HCT116 (cell line): ENCODE data around the gene BSPRY. TPM values are rescaled to one million over a fixed set of nuclear protein-coding genes. Genes with fewer than 3 reads are reported as not detected.

Source experiments
- ATAC-seq: fragments of 200-7000 bp; cut with Tn5 transposase; 2 replicates; pipeline ENCODE4 v1.9.1; 2020; ENCODE audit warnings: mild to moderate bottlenecking, moderate library complexity
- BruUV-seq: library from RNA; stranded (reverse); fragments of 400-500 nt; replicated peaks from 2 replicates; lab custom pipeline; 2021; lab: Mats Ljungman, UMichigan
- CTCF ChIA-PET: fragments of 300-600 bp; sonication (Branson Sonifier 250); formaldehyde crosslinking; loops from one replicate; lab custom pipeline; 2021; ENCODE audit warnings: antibody characterized with exemption; lab: Charles Lee
- POLR2A ChIA-PET: fragments of 300-600, 350-600 bp; sonication (Branson Sonifier 250); formaldehyde crosslinking; loops from one replicate; lab custom pipeline; 2021; ENCODE audit warnings: antibody characterized with exemption; lab: Charles Lee
- RAD21 ChIA-PET, 2 experiments: fragments of 300-600 bp; sonication (Branson Sonifier 250); formaldehyde crosslinking; loops; one replicate each; lab custom pipeline; 2023; ENCODE audit warnings: low total read pairs in 2 of 2; ENCODE audit not compliant: uncharacterized antibody in 2 of 2, unreplicated experiment in 2 of 2, low non-redundant PET in 1 of 2; lab: Charles Lee
- DNase-seq: peaks from one replicate; pipeline ENCODE4 v3.0.0-alpha.2; 2010; ENCODE audit warnings: low read depth, low spot score
- H2AFZ ChIP-seq: fragments of 200-600 bp; shearing (Covaris generic), sonication (generic); 2 replicates; pipeline ENCODE4 v1.6.1; 2017; ENCODE audit warnings: low read depth, mixed run types, mixed read lengths, antibody characterized with exemption, low read length; ENCODE audit not compliant: poor library complexity, severe bottlenecking
- H3K27ac ChIP-seq: 2 replicates; pipeline ENCODE4 v1.5.1; 2012; ENCODE audit warnings: low read depth, low read length
- H3K27me3 ChIP-seq: fragments of 200-600 bp; sonication (generic); 2 replicates; pipeline ENCODE4 v1.6.1; 2016; ENCODE audit warnings: mixed run types, low read length, mixed read lengths; ENCODE audit not compliant: insufficient read depth
- H3K36me3 ChIP-seq, 2 experiments: fragments of 200-500 bp in 1 of 2; fragments of 200-600 bp in 1 of 2; sonication (Bioruptor generic) in 1 of 2; sonication (generic) in 1 of 2; 2 replicates each; pipeline versions ENCODE4 v1.5.1 to v1.6.1; 2014 to 2016; ENCODE audit warnings: low read length in 2 of 2, inconsistent platforms in 1 of 2, mixed read lengths in 1 of 2, mixed run types in 1 of 2; ENCODE audit not compliant: insufficient read depth in 2 of 2, control insufficient read depth in 1 of 2
- H3K4me1 ChIP-seq, 2 experiments: fragments of 200-600 bp in 1 of 2; sonication (generic) in 1 of 2; 2 replicates each; pipeline versions ENCODE4 v1.5.1 to v1.6.1; 2012 to 2017; ENCODE audit warnings: low read length in 2 of 2, inconsistent platforms in 1 of 2, mild to moderate bottlenecking in 1 of 2, mixed read lengths in 1 of 2, mixed run types in 1 of 2, moderate library complexity in 1 of 2; ENCODE audit not compliant: insufficient read depth in 2 of 2, control insufficient read depth in 1 of 2
- H3K4me2 ChIP-seq: fragments of 200-600 bp; sonication (generic); 2 replicates; pipeline ENCODE4 v1.6.1; 2017; ENCODE audit warnings: mixed run types, low read length, mixed read lengths
- H3K4me3 ChIP-seq, 2 experiments: fragments of 200-600 bp in 1 of 2; sonication (generic) in 1 of 2; replicated peaks in 1 of 2; 2 replicates each; pipeline ENCODE4 v1.5.1; 2011 to 2016; ENCODE audit warnings: low read length in 2 of 2, control low read depth in 1 of 2, low read depth in 1 of 2, mild to moderate bottlenecking in 1 of 2, mixed read lengths in 1 of 2, mixed run types in 1 of 2
- H3K79me2 ChIP-seq: fragments of 200-600 bp; sonication (generic); 2 replicates; pipeline ENCODE4 v1.6.1; 2017; ENCODE audit warnings: mild to moderate bottlenecking, mixed run types, low read length, moderate library complexity, mixed read lengths; ENCODE audit not compliant: insufficient read depth
- H3K9ac ChIP-seq: fragments of 200-600 bp; sonication (generic); 2 replicates; pipeline ENCODE4 v1.6.1; 2016; ENCODE audit warnings: low read length, mixed read lengths
- H3K9me2 ChIP-seq: fragments of 200-600 bp; sonication (generic), shearing (Covaris generic); 2 replicates; pipeline ENCODE4 v1.6.1; 2017; ENCODE audit warnings: mixed run types, mild to moderate bottlenecking, moderate library complexity; ENCODE audit not compliant: insufficient read depth
- H3K9me3 ChIP-seq, 2 experiments: fragments of 200-500 bp in 1 of 2; fragments of 200-600 bp in 1 of 2; sonication (Bioruptor generic) in 1 of 2; sonication (generic) in 1 of 2; 2 replicates each; pipeline ENCODE4 v1.6.1; 2014 to 2017; ENCODE audit warnings: low read length in 2 of 2, mixed read lengths in 2 of 2, inconsistent platforms in 1 of 2, low read depth in 1 of 2, mild to moderate bottlenecking in 1 of 2, mixed run types in 1 of 2, moderate library complexity in 1 of 2; ENCODE audit not compliant: control insufficient read depth in 1 of 2, insufficient read depth in 1 of 2
- H4K20me1 ChIP-seq: fragments of 200-600 bp; sonication (generic), shearing (Covaris generic); 2 replicates; pipeline ENCODE4 v1.6.1; 2017; ENCODE audit warnings: mixed run types, mild to moderate bottlenecking, moderate library complexity; ENCODE audit not compliant: insufficient read depth
- ATF3 ChIP-seq: IDR thresholded peaks from 2 replicates; pipeline ENCODE4 v1.6.1; 2012
- CEBPB ChIP-seq: IDR thresholded peaks from 2 replicates; pipeline ENCODE4 v1.6.1; 2012; ENCODE audit warnings: low read depth
- CTCF ChIP-seq, 3 experiments: fragments of 200-600 bp in 1 of 3; sonication (generic) in 1 of 3; IDR thresholded peaks in 2 of 3; conservative IDR thresholded peaks in 1 of 3; 2 replicates each; pipeline ENCODE4 v1.5.1; 2012 to 2017; ENCODE audit warnings: low read depth in 2 of 3, low read length in 2 of 3, antibody characterized with exemption in 1 of 3, borderline replicate concordance in 1 of 3, control low read depth in 1 of 3, mild to moderate bottlenecking in 1 of 3, mixed read lengths in 1 of 3, mixed run types in 1 of 3, moderate library complexity in 1 of 3; ENCODE audit not compliant: insufficient read depth in 1 of 3
- ELF1 ChIP-seq: IDR thresholded peaks from 2 replicates; pipeline ENCODE4 v1.6.1; 2012; ENCODE audit warnings: low read depth, borderline replicate concordance
- EZH2 ChIP-seq: fragments of 200-600 bp; sonication (generic); IDR thresholded peaks from 2 replicates; pipeline ENCODE4 v1.6.1; 2017; ENCODE audit warnings: antibody characterized with exemption, mixed run types
- EZH2phosphoT487 ChIP-seq: fragments of 200-600 bp; IDR thresholded peaks from 2 replicates; pipeline ENCODE4 v1.6.1; 2018; ENCODE audit warnings: antibody characterized with exemption, borderline replicate concordance
- JUND ChIP-seq: IDR thresholded peaks from 2 replicates; pipeline ENCODE4 v1.6.1; 2012
- MAX ChIP-seq: IDR thresholded peaks from 2 replicates; pipeline ENCODE4 v1.6.1; 2012
- POLR2A ChIP-seq: IDR thresholded peaks from 2 replicates; pipeline ENCODE4 v1.7.0; 2011; ENCODE audit warnings: borderline replicate concordance; ENCODE audit not compliant: insufficient read depth, insufficient read length; ENCODE audit errors: extremely low read depth
- POLR2AphosphoS5 ChIP-seq: IDR thresholded peaks from 2 replicates; pipeline ENCODE4 v1.6.1; 2011; ENCODE audit warnings: mild to moderate bottlenecking, low read depth, low read length, moderate library complexity
- REST ChIP-seq: IDR thresholded peaks from 2 replicates; pipeline ENCODE4 v1.6.1; 2012; ENCODE audit warnings: low read depth
- SP1 ChIP-seq: IDR thresholded peaks from 2 replicates; pipeline ENCODE4 v1.6.1; 2012; ENCODE audit warnings: low read depth
- SRF ChIP-seq: IDR thresholded peaks from 2 replicates; pipeline ENCODE4 v1.6.1; 2012; ENCODE audit warnings: low read depth
- TCF7L2 ChIP-seq: IDR thresholded peaks from 2 replicates; pipeline ENCODE4 v1.7.0; 2011; ENCODE audit warnings: borderline replicate concordance, inconsistent platforms; ENCODE audit not compliant: insufficient read depth, insufficient read length; ENCODE audit errors: extremely low read depth
- YY1 ChIP-seq: IDR thresholded peaks from 2 replicates; pipeline ENCODE4 v1.6.1; 2011; ENCODE audit warnings: low read length, low read depth, moderate library complexity, mild to moderate bottlenecking; ENCODE audit not compliant: insufficient replicate concordance; ENCODE audit errors: extremely low read depth
- ZBTB33 ChIP-seq: IDR thresholded peaks from 2 replicates; pipeline ENCODE4 v1.6.1; 2011; ENCODE audit warnings: mild to moderate bottlenecking, low read length, moderate library complexity; ENCODE audit not compliant: insufficient replicate concordance; ENCODE audit errors: extremely low read depth
- ZFX ChIP-seq: fragments of 450-650 bp; IDR thresholded peaks from 2 replicates; pipeline ENCODE4 v1.6.1; 2017
- ZNF274 ChIP-seq: fragments of 200-500 bp; sonication (Bioruptor generic); IDR thresholded peaks from 2 replicates; pipeline ENCODE4 v1.6.1; 2014; ENCODE audit warnings: mild to moderate bottlenecking, low read depth, low read length, inconsistent platforms
- intact Hi-C: fragments of 100-400 bp; cut with micrococcal nuclease; formaldehyde crosslinking; loops from 2 replicates; pipeline ENCODE4 v1.10.0; 2022
- total RNA-seq: library from RNA; stranded (reverse); gene quantifications from one replicate; pipeline ENCODE4 v1.2.1, GENCODE V29; 2021; ENCODE audit not compliant: unreplicated experiment

BSPRY gene
- total RNA-seq, 1 experiment from 2014 or later = 22.7 TPM

GRCh38 chr9:113345671-113346070 lies 3.7 kb upstream of the BSPRY start:
- Histone ChIP-seq H4K20me1 (no peaks in the 10 kb centered on the region), H3K79me2 (peaks cover 8% of the 10 kb centered on the region; the same call in 1 of the 2 replicates), H3K27me3 (no peaks in the 10 kb centered on the region), H2AFZ (no peak overlapping the region), H3K9me2 (no peaks in the 10 kb centered on the region), H3K9ac (no peak overlapping the region), H3K9me3 (no peaks in the 10 kb centered on the region), H3K4me3 (no peak overlapping the region), H3K4me1 (peaks cover 14 to 30% of the 10 kb centered on the region in 2 experiments), H3K36me3 (no peaks in the 10 kb centered on the region), H3K4me2 (no peak overlapping the region), H3K27ac (no peak overlapping the region)
- ChIA-PET RAD21 (no interaction called here), CTCF (no interaction called here), POLR2A (interaction anchor here (1.1 kb wide), 1 partner anchor 31 kb away, joined by 4 read pairs; the partner anchor contains the start of gene HDHD3)
- no TSS peak for BruUV-seq
- TF ChIP-seq ZFX = no peak
- TF ChIP-seq ZNF274 = no peak
- TF ChIP-seq TCF7L2 = no peak
- TF ChIP-seq MAX = no peak
- TF ChIP-seq EZH2 = no peak
- no peak for TF ChIP-seq ELF1
- no peak for TF ChIP-seq EZH2phosphoT487
- TF ChIP-seq YY1 = no peak
- no peak for TF ChIP-seq JUND
- no peak for TF ChIP-seq ZBTB33
- no peak for TF ChIP-seq CTCF (IDR thresholded peaks at IDR 0.05 in 2 of 3, conservative IDR thresholded peaks at IDR 0.05 in 1 of 3; ENCODE audit: borderline replicate concordance in 1 of 3, insufficient read depth in 1 of 3, low read depth in 2 of 3, low read length in 2 of 3)
- TF ChIP-seq ATF3 = no peak
- TF ChIP-seq SRF = no peak
- no peak for TF ChIP-seq SP1
- TF ChIP-seq POLR2A = no peak
- no peak for TF ChIP-seq CEBPB
- TF ChIP-seq REST = no peak
- no peak for TF ChIP-seq POLR2AphosphoS5
- ATAC-seq = no peak
- intact Hi-C loops = no loop called here
- DNase-seq = no peak
